ENCODE measurements around the gene NAA38.

DNA sequence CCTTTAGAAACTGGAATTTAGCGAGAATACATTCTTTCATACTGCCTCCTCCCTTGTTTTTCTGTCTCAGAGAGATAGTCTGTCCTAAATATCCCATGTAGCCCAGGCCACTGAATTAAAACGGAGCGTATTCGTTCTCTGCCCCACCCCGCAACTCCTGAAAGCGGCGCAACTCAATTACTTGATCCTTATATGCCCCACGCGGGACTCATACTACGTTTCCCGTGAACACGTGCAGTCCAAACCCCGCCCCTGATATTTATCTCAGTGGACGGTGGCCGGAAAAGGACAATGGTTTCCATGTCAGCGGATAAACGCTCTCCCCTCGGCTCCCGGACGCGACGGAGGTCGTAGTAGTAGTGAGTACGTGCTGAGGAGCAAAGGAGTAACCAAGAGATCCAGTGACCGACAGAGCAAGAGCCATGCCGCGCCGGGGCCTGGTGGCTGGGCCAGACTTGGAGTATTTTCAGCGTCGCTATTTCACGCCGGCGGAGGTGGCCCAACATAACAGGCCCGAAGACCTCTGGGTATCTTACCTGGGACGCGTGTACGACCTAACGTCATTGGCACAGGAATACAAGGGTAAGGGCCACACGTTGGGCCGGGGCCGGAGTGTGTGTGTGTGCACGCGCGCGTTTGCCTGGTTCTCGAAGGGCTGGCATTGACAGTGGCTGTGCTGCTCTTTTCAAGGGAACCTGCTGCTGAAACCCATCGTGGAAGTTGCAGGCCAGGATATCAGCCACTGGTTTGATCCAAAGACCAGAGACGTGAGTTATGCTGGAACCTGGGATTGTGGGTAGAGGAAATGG lies 558 bp upstream of the NAA38 start, which contains the start of gene CYB5D1:
- TF ChIP-seq, protein P1, sequence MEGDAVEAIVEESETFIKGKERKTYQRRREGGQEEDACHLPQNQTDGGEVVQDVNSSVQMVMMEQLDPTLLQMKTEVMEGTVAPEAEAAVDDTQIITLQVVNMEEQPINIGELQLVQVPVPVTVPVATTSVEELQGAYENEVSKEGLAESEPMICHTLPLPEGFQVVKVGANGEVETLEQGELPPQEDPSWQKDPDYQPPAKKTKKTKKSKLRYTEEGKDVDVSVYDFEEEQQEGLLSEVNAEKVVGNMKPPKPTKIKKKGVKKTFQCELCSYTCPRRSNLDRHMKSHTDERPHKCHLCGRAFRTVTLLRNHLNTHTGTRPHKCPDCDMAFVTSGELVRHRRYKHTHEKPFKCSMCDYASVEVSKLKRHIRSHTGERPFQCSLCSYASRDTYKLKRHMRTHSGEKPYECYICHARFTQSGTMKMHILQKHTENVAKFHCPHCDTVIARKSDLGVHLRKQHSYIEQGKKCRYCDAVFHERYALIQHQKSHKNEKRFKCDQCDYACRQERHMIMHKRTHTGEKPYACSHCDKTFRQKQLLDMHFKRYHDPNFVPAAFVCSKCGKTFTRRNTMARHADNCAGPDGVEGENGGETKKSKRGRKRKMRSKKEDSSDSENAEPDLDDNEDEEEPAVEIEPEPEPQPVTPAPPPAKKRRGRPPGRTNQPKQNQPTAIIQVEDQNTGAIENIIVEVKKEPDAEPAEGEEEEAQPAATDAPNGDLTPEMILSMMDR (IDR thresholded peaks at IDR 0.05; ENCODE audit: low read depth, low read length): no peak
- no peak for TF ChIP-seq EZH2phosphoT487 (IDR thresholded peaks at IDR 0.05; ENCODE audit: low read depth)
